NCI-H1694 (cell line): Measurements from ENCODE around the gene TBCD.
"Not testable (repeated sequence)": the region's sequence is repeated elsewhere in the genome, so short reads cannot be mapped to it uniquely, and the experiment has no call there.

ENCODE experiments used
- DNase-seq: peaks from one replicate; lab custom pipeline; 2025; lab: John Stamatoyannopoulos, UW

TBCD gene

DNA sequence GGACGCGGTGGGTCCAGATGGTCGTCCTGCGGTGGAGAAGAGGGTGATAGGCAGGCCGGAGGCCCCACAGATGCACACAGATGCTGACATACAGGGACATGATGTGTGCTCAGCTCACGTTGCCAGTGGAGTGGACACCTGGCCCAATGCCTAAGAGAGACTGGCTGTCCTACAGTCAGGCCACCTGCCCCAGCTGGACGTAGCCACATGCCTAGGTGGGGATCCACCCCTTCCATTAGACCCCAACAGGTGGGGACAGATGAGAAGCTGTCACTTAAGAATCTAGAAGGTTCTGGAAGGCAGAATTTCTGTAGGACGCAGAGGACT, 205.6 kb downstream of the TBCD start:
- DNase-seq, result no peak

DNA sequence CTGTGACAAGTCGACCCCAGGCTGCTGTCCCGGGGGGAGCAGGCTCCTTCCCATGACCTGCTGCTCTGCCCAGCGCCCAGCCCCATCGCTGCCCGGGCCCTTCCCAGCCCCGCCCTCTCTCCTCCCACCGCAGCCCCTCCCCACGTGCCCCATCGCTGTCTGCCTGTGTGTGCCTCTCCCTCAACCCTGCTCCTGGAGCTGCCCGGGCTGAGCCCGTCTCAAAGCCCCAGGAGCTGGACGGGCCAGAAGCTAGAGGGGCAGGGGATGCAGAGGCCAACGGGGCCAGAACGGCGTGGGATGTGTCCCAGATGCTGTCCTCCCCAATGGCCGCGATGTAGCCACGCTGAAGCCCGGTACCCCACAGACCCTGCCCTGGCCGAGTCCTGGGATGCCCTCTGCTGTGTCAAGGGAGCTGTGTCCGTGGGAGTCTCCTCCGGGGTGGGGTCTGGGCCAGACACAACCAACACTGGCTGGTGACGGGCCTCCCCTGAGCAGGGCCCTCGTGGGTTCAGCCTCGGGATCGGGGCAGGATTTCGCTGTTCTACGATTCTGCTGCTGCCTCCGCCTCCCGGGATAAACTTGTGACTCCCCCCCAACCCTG, 206.2 kb downstream of the TBCD start:
- DNase-seq, result no peak

DNA sequence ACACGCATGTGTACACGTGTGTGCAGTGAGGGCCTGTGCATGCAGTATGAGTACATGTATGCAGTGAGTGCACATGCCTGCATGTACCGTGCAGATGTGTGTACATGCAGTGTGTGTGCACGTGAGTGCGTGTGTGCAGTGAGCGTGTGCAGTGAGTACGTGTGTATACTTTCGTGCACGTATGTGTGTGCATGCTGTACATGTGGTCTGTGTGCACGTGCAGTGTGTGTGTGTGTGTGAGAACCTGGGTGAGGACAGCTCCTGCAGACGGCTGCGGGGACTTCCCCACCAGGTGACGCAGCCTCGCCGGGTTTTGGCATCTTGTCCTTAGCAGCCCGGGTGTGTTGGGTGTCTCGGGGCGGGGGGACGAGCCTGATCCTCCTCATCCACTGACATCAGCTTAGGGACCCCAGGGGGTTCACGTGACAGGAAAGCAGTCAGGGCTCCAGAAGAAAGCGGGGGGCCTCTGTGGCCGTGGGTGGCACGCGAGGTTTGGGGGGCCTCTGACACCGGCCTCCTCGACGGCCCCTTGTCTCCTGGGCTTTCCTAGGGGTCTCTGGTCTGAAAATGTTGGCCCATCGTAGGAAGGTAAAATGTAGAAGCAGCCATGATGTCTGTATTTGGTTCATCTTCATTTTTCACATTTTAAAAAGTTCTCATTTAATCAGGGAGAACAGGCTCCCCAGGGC, 207.5 kb downstream of the TBCD start:
- no peak for DNase-seq

DNA sequence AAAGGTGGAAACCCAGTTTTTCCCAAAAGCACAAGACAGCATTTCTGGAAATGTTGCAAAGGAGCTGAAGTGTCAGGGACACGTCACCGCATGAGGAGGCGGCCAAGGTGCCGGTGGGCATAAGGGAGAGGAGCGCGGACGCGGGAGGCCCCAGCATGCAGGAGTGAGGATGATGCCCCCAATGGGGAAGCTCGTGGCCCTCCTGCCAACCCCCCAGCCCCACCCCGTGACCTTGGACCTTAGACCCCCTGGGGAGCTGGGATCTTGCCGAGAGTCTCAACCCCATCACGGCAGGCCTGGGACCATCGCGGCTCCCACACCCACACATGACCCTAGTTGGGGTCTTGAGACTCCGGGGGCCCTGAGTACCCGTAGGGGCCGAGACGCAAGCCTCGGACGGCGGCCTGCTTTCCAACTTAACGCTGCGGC, 208.1 kb downstream of the TBCD start:
- DNase-seq, result no peak

GRCh38 chr17:82960419-82961271, 208.8 kb downstream of the TBCD start:
- no peak for DNase-seq

DNA sequence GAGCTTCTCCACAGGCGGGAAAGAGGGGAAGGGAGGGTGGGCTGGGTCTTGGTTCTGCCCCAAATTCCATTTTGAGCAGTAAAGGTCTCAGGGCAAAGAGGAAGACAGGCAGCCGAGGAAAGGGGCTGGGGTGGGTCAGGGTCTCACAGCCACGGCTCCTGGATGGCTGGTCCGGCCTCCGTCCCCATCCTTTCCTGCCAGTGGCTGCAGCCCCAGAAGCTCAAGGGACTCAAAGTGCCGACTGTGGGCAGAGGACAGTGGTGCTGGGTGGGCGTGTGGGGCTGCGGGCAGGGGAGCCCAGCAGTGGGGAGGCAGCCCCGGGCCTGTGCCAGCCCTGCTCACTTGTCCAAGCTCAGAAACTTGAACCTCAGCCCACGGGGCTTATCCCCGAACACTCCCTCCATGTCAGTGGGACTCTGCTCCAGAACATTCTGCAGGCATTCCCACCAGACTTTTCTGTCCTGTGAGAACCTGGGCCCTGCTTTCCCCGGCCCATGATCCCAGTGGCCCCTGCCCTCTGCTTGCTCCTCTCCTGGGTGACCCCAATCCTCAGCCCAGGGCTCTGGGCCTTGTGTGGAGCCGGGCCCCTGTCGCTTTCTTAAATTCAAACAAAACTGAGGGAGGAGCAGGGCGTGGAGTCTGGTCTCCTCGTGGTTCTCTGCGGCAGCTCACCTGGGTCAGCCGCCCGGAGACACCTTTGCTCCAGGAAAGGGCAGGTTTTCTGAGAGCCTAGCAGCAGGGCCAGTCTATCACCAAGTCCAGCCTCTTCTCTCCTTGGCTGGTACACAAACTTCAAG, 209.7 kb downstream of the TBCD start:
- no peak for DNase-seq

- DNase-seq, result no peak
These were observed 210.4 kb downstream of the TBCD start for GRCh38 chr17:82962163-82962720.

- no peak for DNase-seq
These were observed 211.5 kb downstream of the TBCD start for GRCh38 chr17:82963104-82963950.

- DNase-seq, result not testable (repeated sequence)
These were observed 212.6 kb downstream of the TBCD start for GRCh38 chr17:82964451-82964850.

DNA sequence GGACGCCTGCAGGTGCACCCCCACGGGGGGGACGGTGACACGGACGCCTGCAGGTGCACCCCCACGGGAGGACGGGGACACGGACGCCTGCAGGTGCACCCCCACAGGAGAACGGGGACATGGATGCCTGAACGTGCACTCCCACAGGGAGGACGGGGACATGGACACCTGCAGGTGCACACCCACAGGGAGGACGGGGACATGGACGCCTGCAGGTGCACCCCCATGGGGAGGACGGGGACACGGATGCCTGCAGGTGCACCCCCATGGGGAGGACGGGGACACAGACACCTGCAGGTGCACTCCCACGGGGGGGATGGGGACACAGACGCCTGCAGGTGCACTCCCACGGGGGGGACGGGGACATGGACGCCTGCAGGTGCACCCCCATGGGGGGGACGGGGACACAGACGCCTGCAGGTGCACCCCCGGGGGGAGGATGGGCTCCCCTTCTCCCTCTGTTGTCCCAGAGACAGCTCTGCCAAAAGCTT, 213.0 kb downstream of the TBCD start:
- DNase-seq, result no peak

GRCh38 chr17:82965371-82965770, 213.5 kb downstream of the TBCD start:
- no peak for DNase-seq

DNA sequence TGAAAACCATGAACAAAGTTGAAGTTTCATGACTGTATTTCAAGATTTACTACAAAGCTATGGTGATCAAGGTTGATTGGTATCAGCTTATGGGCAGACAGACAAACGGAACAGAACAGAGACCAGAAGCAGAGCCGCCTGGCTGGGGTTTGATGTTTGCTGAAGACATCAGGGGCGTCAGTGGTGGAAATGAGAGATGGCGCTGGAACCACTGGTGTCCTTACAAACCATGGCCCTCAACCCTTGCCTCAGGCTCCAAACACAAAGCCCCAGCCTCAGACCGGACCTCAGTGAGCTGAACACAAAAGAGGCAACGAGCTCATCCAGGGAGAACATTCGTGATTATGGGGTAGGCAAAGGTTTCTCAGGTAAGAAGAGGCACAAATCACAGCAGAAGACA, 214.6 kb downstream of the TBCD start:
- DNase-seq, result no peak

- DNase-seq, result no peak
These were observed 215.6 kb downstream of the TBCD start for GRCh38 chr17:82967268-82968032.

- DNase-seq, result not testable (repeated sequence)
These were observed 216.4 kb downstream of the TBCD start for GRCh38 chr17:82968033-82968841.

DNA sequence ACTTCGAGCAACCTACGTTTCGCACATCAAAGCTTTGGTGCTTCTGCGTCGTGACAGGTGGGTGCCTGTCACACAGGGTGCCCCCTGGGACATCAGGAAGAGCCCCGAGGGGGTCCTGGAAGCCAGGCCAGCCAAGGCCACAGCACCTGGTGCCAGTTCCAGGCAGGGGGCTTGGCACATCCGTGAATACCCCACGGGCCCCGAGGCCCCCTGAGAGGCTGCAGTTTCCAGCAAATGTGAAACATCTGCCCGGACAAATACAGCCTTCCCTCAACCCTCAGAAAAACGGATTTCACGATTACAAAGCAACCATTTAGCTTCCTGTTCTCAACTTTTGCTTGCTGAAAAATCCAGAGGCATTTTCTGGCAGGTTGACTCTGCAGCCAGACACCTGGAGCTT, 218.2 kb downstream of the TBCD start:
- DNase-seq, result no peak

- DNase-seq, result no peak
These were observed 219.1 kb downstream of the TBCD start for GRCh38 chr17:82970818-82971590.

DNA sequence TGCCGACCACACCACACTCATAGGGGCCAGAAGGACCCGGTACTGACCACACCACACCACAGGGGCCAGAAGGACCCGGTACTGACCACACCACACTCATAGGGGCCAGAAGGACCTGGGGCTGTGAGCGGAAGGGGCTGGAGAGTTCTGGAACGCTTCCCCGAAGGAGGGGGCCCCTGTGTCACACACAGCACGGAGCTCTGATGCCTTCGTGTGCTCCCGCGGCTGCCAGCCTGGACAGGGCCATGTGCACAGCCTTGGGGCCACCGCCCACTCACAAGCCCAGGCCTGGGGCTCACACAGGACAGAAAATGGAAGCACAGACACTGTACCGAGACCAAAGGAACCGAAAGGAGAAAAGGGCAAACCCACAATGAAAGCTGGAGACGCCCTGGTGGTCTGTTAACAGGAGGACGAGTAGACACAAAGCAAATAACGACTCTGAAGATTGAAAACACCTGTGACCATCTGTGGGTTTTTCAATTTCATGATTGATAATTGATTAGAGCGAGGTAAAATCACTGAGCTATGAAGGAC, 221.0 kb downstream of the TBCD start:
- DNase-seq, result no peak

- no peak for DNase-seq
These were observed 221.7 kb downstream of the TBCD start for GRCh38 chr17:82973456-82974135.
